ENCODE results near the gene SHC4. TPM values are rescaled to one million over a fixed set of nuclear protein-coding genes. Genes with fewer than 3 reads are reported as not detected.

The SHC4 gene
- total RNA-seq, 1 experiment from 2014 or later, result 0.44 TPM

GRCh38 chr15:48861813-48862431 lies 101.8 kb downstream of the SHC4 start:
- TF ChIP-seq EZH2 (IDR thresholded peaks at IDR 0.05; ENCODE audit: low read depth), result no peak
- TF ChIP-seq CTCF (conservative IDR thresholded peaks at IDR 0.05), result peak; percentile 91
- H3K4me2 ChIP-seq, result no peak overlapping the region
- H3K9me2 ChIP-seq (ENCODE audit: insufficient read depth), result no peaks in the 10 kb centered on the region
- ChIA-PET CTCF (interaction anchor here (0.5 to 1.6 kb wide), 8 partner anchors 114 to 1283 kb away, joined by 3 to 7 read pairs (median 5); partner anchors contain the start of gene FGF7), POLR2A (ENCODE audit: unreplicated experiment) (no interaction called here)
- H3F3A ChIP-seq (ENCODE audit: insufficient read depth, low read depth), result no peaks in the 10 kb centered on the region
- no TSS peak for BruUV-seq (replicated peaks)
- H3K9me3 ChIP-seq (ENCODE audit: insufficient read depth, low read depth), result no peaks in the 10 kb centered on the region
- H3K27ac ChIP-seq, result no peak overlapping the region
- H3K4me3 ChIP-seq, result no peak overlapping the region
- DNase-seq, result peak in 1 of 2 experiments; percentile 8
- no peaks in the 10 kb centered on the region for H3K27me3 ChIP-seq (ENCODE audit: insufficient read depth, low read depth)
- H2AFZ ChIP-seq, result no peak overlapping the region
- no peaks in the 10 kb centered on the region for H3K79me2 ChIP-seq (ENCODE audit: low read depth)
- intact Hi-C loops (cut with micrococcal nuclease; ENCODE audit: unreplicated experiment), result loop anchor here (1.0 to 5.0 kb wide), 6 partner anchors 100 to 1285 kb away; partner anchors contain the start of gene SHC4
- H3K4me1 ChIP-seq (replicated peaks; ENCODE audit: insufficient read depth), result peaks cover 7% of the 10 kb centered on the region; the same call in 1 of the 2 replicates
- H4K20me1 ChIP-seq (ENCODE audit: insufficient read depth), result no peaks in the 10 kb centered on the region
- no peaks in the 10 kb centered on the region for H3K36me3 ChIP-seq (ENCODE audit: low read depth)

- no peaks in the 10 kb centered on the region for H3K9me3 ChIP-seq (ENCODE audit: insufficient read depth, low read depth)
- ChIA-PET POLR2A (ENCODE audit: unreplicated experiment) (no interaction called here), CTCF (no interaction called here)
- no peak for DNase-seq
- no TSS peak for BruUV-seq (replicated peaks)
- no peaks in the 10 kb centered on the region for H3K79me2 ChIP-seq (ENCODE audit: low read depth)
- H3K27me3 ChIP-seq (ENCODE audit: insufficient read depth, low read depth), result no peaks in the 10 kb centered on the region
- H3K4me3 ChIP-seq, result no peak overlapping the region
- intact Hi-C loops (cut with micrococcal nuclease; ENCODE audit: unreplicated experiment), result no loop called here
- no peak overlapping the region for H3K27ac ChIP-seq
- H3K4me2 ChIP-seq, result no peak overlapping the region
- no peak overlapping the region for H2AFZ ChIP-seq
- peaks cover 11% of the 10 kb centered on the region; the same call in 1 of the 2 replicates for H3K4me1 ChIP-seq (replicated peaks; ENCODE audit: insufficient read depth)
- no peaks in the 10 kb centered on the region for H3K9me2 ChIP-seq (ENCODE audit: insufficient read depth)
- H4K20me1 ChIP-seq (ENCODE audit: insufficient read depth), result no peaks in the 10 kb centered on the region
- TF ChIP-seq EZH2 (IDR thresholded peaks at IDR 0.05; ENCODE audit: low read depth) (no peak), CTCF (conservative IDR thresholded peaks at IDR 0.05) (no peak)
- no peaks in the 10 kb centered on the region for H3F3A ChIP-seq (ENCODE audit: insufficient read depth, low read depth)
- H3K36me3 ChIP-seq (ENCODE audit: low read depth), result no peaks in the 10 kb centered on the region
These were observed 104.3 kb downstream of the SHC4 start for GRCh38 chr15:48859426-48859825.

- no peaks in the 10 kb centered on the region for H4K20me1 ChIP-seq (ENCODE audit: insufficient read depth)
- intact Hi-C loops (cut with micrococcal nuclease; ENCODE audit: unreplicated experiment), result no loop called here
- H3K4me3 ChIP-seq, result no peak overlapping the region
- no peaks in the 10 kb centered on the region for H3K27me3 ChIP-seq (ENCODE audit: insufficient read depth, low read depth)
- CTCF ChIA-PET, result interaction anchor here (0.6 kb wide), 2 partner anchors 279 to 1258 kb away, joined by 3 read pairs; no protein-coding TSS in a partner anchor
- peaks cover 11% of the 10 kb centered on the region; the same call in 1 of the 2 replicates for H3K4me1 ChIP-seq (replicated peaks; ENCODE audit: insufficient read depth)
- no peaks in the 10 kb centered on the region for H3F3A ChIP-seq (ENCODE audit: insufficient read depth, low read depth)
- H3K27ac ChIP-seq, result no peak overlapping the region
- no peak overlapping the region for H2AFZ ChIP-seq
- H3K9me2 ChIP-seq (ENCODE audit: insufficient read depth), result no peaks in the 10 kb centered on the region
- POLR2A ChIA-PET (ENCODE audit: unreplicated experiment), result no interaction called here
- TF ChIP-seq CTCF (conservative IDR thresholded peaks at IDR 0.05) (no peak), EZH2 (IDR thresholded peaks at IDR 0.05; ENCODE audit: low read depth) (no peak)
- H3K36me3 ChIP-seq (ENCODE audit: low read depth), result no peaks in the 10 kb centered on the region
- BruUV-seq (replicated peaks), result no TSS peak
- no peaks in the 10 kb centered on the region for H3K79me2 ChIP-seq (ENCODE audit: low read depth)
- H3K9me3 ChIP-seq (ENCODE audit: insufficient read depth, low read depth), result no peaks in the 10 kb centered on the region
- H3K4me2 ChIP-seq, result 0 out of 2 replicates have a peak overlapping the region, but pooled peaks have one; percentile 12
- DNase-seq, result peak; percentile 7 to 34
These were observed 105.3 kb downstream of the SHC4 start for GRCh38 chr15:48858401-48858800.

All from PC-9 (cell line).